Fibroblast of pulmonary artery (primary cell): Measurements from ENCODE around the gene RLN1.

Experiments
- DNase-seq: peaks from one replicate; pipeline ENCODE4 v3.0.0-alpha.2; 2010; ENCODE audit warnings: low read depth
- H3K4me3 ChIP-seq: replicated peaks from 2 replicates; pipeline ENCODE4 v1.5.1; 2011; ENCODE audit warnings: low read depth, mild to moderate bottlenecking, control low read depth, low read length, moderate library complexity
- CTCF ChIP-seq: IDR thresholded peaks from 2 replicates; pipeline ENCODE4 v1.5.1; 2011; ENCODE audit warnings: mild to moderate bottlenecking, control low read depth, low read length, inconsistent platforms; ENCODE audit errors: missing control alignments

RLN1 gene

DNA sequence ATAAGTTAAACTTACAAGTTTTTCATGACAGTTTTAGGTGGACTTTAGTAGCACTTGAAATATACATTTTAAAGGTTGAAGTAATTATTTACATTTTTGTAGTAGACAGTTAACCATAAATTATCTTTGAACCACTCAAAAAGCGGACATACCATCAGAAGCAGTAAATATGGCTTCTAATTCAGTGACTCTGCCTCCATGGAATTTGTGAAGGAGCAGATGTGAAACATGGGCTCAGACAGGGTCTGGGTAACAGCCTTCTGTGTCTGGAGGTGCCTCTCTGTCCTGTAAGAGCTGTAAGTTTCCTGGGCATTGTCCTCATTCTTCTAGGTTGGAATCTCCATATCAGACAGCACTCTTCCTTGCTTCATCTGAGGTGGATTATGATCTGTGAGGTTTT, 47.5 kb downstream of the RLN1 start:
- DNase-seq: no peak
- no peak overlapping the region for H3K4me3 ChIP-seq
- TF ChIP-seq CTCF: no peak

DNA sequence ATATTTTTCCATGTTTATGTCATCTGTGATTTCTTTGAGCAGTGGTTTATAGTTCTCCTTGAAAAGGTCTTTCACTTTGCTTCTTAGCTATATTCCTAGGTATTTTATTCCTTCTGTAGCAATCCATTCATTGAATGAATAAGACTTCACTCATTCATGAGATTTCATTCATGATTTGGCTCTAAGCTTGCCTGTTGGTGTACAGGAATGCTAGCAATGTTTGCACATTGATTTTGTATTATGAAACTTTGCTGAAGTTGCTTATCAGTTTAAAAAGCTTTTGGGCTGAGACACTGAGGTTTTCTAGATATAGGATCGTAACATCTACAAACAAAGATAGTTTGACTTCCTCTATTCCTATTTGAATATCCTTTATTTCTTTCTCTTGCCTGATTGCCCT, 51.1 kb downstream of the RLN1 start:
- peak; percentile 15 for DNase-seq
- H3K4me3 ChIP-seq: no peak overlapping the region
- no peak for TF ChIP-seq CTCF

- no peak for DNase-seq
- TF ChIP-seq CTCF: no peak
Observed at GRCh38 chr9:5286262-5286661, 53.4 kb downstream of the RLN1 start.

More at GRCh38 chr9:5286262-5286661, 53.4 kb downstream of the RLN1 start:
- H3K4me3 ChIP-seq: no peak overlapping the region
